Stimulated activated CD8-positive, alpha-beta memory T cell treated with anti-CD3 and anti-CD28 coated beads, Interleukin-15, amount 100 ng/mL, for 48 hours (primary cell): ENCODE measurements around the gene PCSK2.

Source experiments
- DNase-seq, 2 donors: peaks; one replicate each; pipeline ENCODE4 v3.0.0-alpha.2; 2020; ENCODE audit warnings: low read depth in 2 of 2

Gene PCSK2

GRCh38 chr20:17533396-17533795, 306.6 kb downstream of the PCSK2 start:
- no peak for DNase-seq

GRCh38 chr20:17534077-17534476, 307.2 kb downstream of the PCSK2 start:
- no peak for DNase-seq
